Keratinocyte (primary cell): ENCODE data around the gene SPDYC.

Experiments
- EZH2 ChIP-seq: IDR thresholded peaks from one replicate; pipeline ENCODE4 v1.6.1; 2012; ENCODE audit warnings: inconsistent platforms, mild to moderate bottlenecking, low read length, moderate library complexity
- TF ChIP-seq, protein P1 (sequence below), 3 experiments: IDR thresholded peaks in 1 of 3; conservative IDR thresholded peaks in 1 of 3; optimal IDR thresholded peaks in 1 of 3; 2 replicates in 2 of 3; 3 replicates in 1 of 3; pipeline versions ENCODE3 to v1.5.1; 2011; ENCODE audit warnings: low read length in 3 of 3, mild to moderate bottlenecking in 3 of 3, moderate library complexity in 2 of 3, control low read depth in 1 of 3, inconsistent platforms in 1 of 3; ENCODE audit not compliant: insufficient read depth in 2 of 3; ENCODE audit errors: extremely low read depth in 1 of 3

DNA sequence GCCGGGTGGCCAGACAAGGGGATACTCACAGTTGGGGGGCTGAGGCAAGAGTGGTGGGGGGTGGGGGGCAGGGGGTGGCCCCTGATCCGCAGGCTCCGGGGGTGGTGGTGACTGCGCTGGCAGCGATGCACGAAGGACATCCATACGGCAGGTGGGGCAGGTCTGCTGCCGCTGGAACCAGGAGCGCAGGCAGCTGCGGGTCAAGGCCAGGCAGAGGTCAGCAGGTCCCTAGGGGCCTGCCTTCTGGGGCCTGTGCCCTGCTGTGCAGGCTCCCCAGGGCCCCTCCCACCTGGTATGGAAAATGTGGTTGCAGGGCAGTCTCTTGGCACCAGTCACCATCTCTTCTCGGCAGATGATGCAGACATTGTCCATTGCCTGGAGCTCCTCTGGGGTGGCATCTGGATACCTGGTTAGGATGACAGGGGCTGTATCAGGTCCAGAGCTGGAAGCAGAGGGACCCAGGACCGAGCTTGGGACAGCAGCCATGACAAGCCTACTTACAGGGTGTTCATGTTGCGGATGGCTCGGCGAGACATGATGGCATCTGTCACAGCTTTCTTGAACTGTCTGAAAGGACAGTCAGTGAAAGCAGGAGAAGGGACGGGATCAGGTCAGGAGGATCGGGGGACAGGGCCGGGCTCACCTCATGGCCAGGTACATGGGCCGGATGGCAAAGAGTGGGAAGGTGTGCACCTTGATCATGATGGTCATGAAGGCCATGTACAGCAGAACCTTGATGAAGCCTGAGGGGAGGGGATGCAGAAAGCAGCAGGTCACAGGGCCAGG, 39.2 kb upstream of the SPDYC start:
- TF ChIP-seq, protein P1, sequence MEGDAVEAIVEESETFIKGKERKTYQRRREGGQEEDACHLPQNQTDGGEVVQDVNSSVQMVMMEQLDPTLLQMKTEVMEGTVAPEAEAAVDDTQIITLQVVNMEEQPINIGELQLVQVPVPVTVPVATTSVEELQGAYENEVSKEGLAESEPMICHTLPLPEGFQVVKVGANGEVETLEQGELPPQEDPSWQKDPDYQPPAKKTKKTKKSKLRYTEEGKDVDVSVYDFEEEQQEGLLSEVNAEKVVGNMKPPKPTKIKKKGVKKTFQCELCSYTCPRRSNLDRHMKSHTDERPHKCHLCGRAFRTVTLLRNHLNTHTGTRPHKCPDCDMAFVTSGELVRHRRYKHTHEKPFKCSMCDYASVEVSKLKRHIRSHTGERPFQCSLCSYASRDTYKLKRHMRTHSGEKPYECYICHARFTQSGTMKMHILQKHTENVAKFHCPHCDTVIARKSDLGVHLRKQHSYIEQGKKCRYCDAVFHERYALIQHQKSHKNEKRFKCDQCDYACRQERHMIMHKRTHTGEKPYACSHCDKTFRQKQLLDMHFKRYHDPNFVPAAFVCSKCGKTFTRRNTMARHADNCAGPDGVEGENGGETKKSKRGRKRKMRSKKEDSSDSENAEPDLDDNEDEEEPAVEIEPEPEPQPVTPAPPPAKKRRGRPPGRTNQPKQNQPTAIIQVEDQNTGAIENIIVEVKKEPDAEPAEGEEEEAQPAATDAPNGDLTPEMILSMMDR (optimal IDR thresholded peaks at IDR 0.05 in 1 of 3, IDR thresholded peaks at IDR 0.05 in 1 of 3, conservative IDR thresholded peaks at IDR 0.05 in 1 of 3; ENCODE audit: extremely low read depth in 1 of 3, insufficient read depth in 2 of 3, low read length in 3 of 3), result no peak
- no peak for TF ChIP-seq EZH2
